H1 (cell line): ENCODE measurements around the gene CDH20. TPM values are rescaled to one million over a fixed set of nuclear protein-coding genes. Genes with fewer than 3 reads are reported as not detected.

Experiments
- CHD7 ChIP-seq: fragments of 300-600 bp; sonication (generic); IDR thresholded peaks from 2 replicates; pipeline ENCODE4 v1.7.1; 2012; ENCODE audit warnings: low read length, moderate library complexity, mild to moderate bottlenecking, inconsistent platforms; ENCODE audit not compliant: insufficient replicate concordance
- polyA plus RNA-seq, 7 experiments: library from polyadenylated mRNA; depleted of rRNA in 3 of 7; stranded (reverse) in 5 of 7; unstranded in 2 of 7; fragments of >200 nt in 5 of 7; fragments of 200-250 nt in 2 of 7; gene quantifications; 1 replicate in 5 of 7; 2 replicates in 1 of 7; 4 replicates in 1 of 7; pipeline versions ENCODE4 v1.2.1 to v1.2.3, GENCODE V29; 2011 to 2013; ENCODE audit warnings: missing spikeins in 2 of 7, mixed read lengths in 2 of 7
- total RNA-seq: library from RNA; stranded (reverse); fragmentation: NEBNext Ultra II Directional; extraction: Animal tissue kit (Norgen Biotek cat#: 25700); gene quantifications from 2 replicates; pipeline ENCODE4 v1.2.1, GENCODE V29; 2021

Gene CDH20
- total and polyA plus RNA-seq, 2 of the 8 experiments (the other 6 are each of a cell fraction or from before 2014, with no cell fraction given), result 0.07 to 0.12 TPM

DNA sequence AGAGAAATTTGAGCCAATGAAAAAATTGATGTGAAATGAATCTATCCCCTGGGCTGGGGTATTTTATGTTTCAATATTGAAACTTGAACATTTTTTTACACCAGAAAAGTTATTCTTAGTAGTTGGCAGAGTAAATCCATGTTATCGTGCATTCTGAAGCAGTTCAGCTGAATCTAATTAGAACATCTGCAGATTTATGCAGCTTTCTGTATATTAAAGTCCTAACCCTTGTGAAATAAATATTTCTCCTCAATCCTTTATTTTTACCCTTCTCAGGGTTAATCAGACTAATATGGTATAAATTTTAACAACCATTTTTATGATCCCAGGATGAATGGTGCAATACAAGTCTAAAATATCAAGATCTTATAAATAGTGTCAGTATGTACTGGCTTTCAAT, 69.5 kb downstream of the CDH20 start (continued):
- no peak for TF ChIP-seq CHD7
- TF ChIP-seq, all 59 proteins: peak for 0
